ENCODE results near the gene NPC1L1. TPM values are rescaled to one million over a fixed set of nuclear protein-coding genes. Genes with fewer than 3 reads are reported as not detected.

NPC1L1 gene
- total and polyA plus RNA-seq, 2 of the 13 experiments (the other 11 are each of a cell fraction or from before 2014, with no cell fraction given): 4.8 to 14.5 TPM

- TF ChIP-seq ZSCAN21 (CRISPR knock-in tag; IDR thresholded peaks at IDR 0.05; ENCODE audit: borderline replicate concordance) (peak; percentile 94), ZNF138 (CRISPR knock-in tag; IDR thresholded peaks at IDR 0.05; ENCODE audit: low read depth) (no peak; the same call in 1 of the 2 replicates), CBX1 (IDR thresholded peaks at IDR 0.05; ENCODE audit: low read depth) (peak; percentile 72), HDAC6 (IDR thresholded peaks at IDR 0.05; ENCODE audit: low read depth, low read length) (no peak), AFF4 (CRISPR knock-in tag; IDR thresholded peaks at IDR 0.05) (peak; percentile 35; the same call in 1 of the 2 replicates), HMG20A (CRISPR knock-in tag; IDR thresholded peaks at IDR 0.05; ENCODE audit: borderline replicate concordance) (no peak), ZNF567 (CRISPR knock-in tag; IDR thresholded peaks at IDR 0.05; ENCODE audit: borderline replicate concordance) (0 out of 2 replicates have a peak, but pooled peaks have one; percentile 50), DRAP1 (CRISPR knock-in tag; IDR thresholded peaks at IDR 0.05) (peak; percentile 86), ATF1 (CRISPR knock-in tag; IDR thresholded peaks at IDR 0.05) (peak; percentile 66), NFKBIZ (CRISPR knock-in tag; IDR thresholded peaks at IDR 0.05) (peak; percentile 86), CEBPG (CRISPR knock-in tag; IDR thresholded peaks at IDR 0.05) (no peak), HES4 (CRISPR knock-in tag; IDR thresholded peaks at IDR 0.05; ENCODE audit: borderline replicate concordance) (peak; percentile 95), SP5 (CRISPR knock-in tag; IDR thresholded peaks at IDR 0.05; ENCODE audit: borderline replicate concordance, low read depth) (no peak), ZNF317 (CRISPR knock-in tag; IDR thresholded peaks at IDR 0.05) (peak; percentile 73), SOX6 (IDR thresholded peaks at IDR 0.05) (no peak), SOX6 (CRISPR knock-in tag; IDR thresholded peaks at IDR 0.05) (peak; percentile 52; the same call in 1 of the 2 replicates), HNRNPUL1 (IDR thresholded peaks at IDR 0.05; ENCODE audit: low read depth, low read length) (no peak), ZNF468 (CRISPR knock-in tag; IDR thresholded peaks at IDR 0.05) (peak; percentile 54; the same call in 1 of the 2 replicates), ZNF225 (CRISPR knock-in tag; IDR thresholded peaks at IDR 0.05) (peak; percentile 95; the same call in 1 of the 2 replicates), KLF15 (CRISPR knock-in tag; IDR thresholded peaks at IDR 0.05; ENCODE audit: borderline replicate concordance) (peak; percentile 74; the same call in 1 of the 2 replicates), HOXA7 (CRISPR knock-in tag; IDR thresholded peaks at IDR 0.05) (no peak), MTF1 (CRISPR knock-in tag; IDR thresholded peaks at IDR 0.05) (peak; percentile 92; the same call in 1 of the 2 replicates), TBL1XR1 (IDR thresholded peaks at IDR 0.05; ENCODE audit: borderline replicate concordance, low read length, partially characterized antibody) (no peak), FOXA3 (CRISPR knock-in tag; IDR thresholded peaks at IDR 0.05) (peak; percentile 51), ZNF550 (CRISPR knock-in tag; IDR thresholded peaks at IDR 0.05; ENCODE audit: borderline replicate concordance) (no peak), ZNF597 (CRISPR knock-in tag; IDR thresholded peaks at IDR 0.05) (no peak)
These were observed 32.5 kb upstream of the NPC1L1 start, which contains the start of gene DDX56 (continued) for GRCh38 chr7:44573464-44574286.

Data from HepG2 (cell line).